H9 (cell line): ENCODE data around the gene OGFOD2. TPM values are rescaled to one million over a fixed set of nuclear protein-coding genes. Genes with fewer than 3 reads are reported as not detected.

ENCODE experiments used
- DNase-seq: peaks from one replicate; pipeline ENCODE4 v3.0.0-alpha.2; 2017
- H2AFZ ChIP-seq: one replicate; pipeline ENCODE4 v1.6.1; 2013; ENCODE audit warnings: mild to moderate bottlenecking, low read length, control low read depth, moderate library complexity
- H2AK5ac ChIP-seq: 2 replicates; pipeline ENCODE4 v1.6.1; 2013; ENCODE audit warnings: low read length, control low read depth, mixed read lengths; ENCODE audit not compliant: insufficient read length
- H2BK120ac ChIP-seq: one replicate; pipeline ENCODE4 v1.6.1; 2013; ENCODE audit warnings: low read depth, mild to moderate bottlenecking, low read length, control low read depth, inconsistent platforms; ENCODE audit not compliant: poor library complexity, severe bottlenecking
- H2BK12ac ChIP-seq: 2 replicates; pipeline ENCODE4 v1.6.1; 2013; ENCODE audit warnings: low read length, control low read depth, mixed read lengths, low read depth; ENCODE audit not compliant: insufficient read length
- H2BK15ac ChIP-seq: 2 replicates; pipeline ENCODE4 v1.6.1; 2013; ENCODE audit warnings: low read depth, low read length, control low read depth
- H2BK20ac ChIP-seq: one replicate; pipeline ENCODE4 v1.6.1; 2013; ENCODE audit warnings: low read depth, mild to moderate bottlenecking, low read length, control low read depth, inconsistent platforms; ENCODE audit not compliant: poor library complexity, severe bottlenecking
- H2BK5ac ChIP-seq: 2 replicates; pipeline ENCODE4 v1.6.1; 2013; ENCODE audit warnings: low read length, control low read depth, mixed read lengths; ENCODE audit not compliant: insufficient read length
- H3K14ac ChIP-seq: 2 replicates; pipeline ENCODE4 v1.6.1; 2013; ENCODE audit warnings: low read length, control low read depth; ENCODE audit not compliant: insufficient read depth
- H3K18ac ChIP-seq: 2 replicates; pipeline ENCODE4 v1.6.1; 2013; ENCODE audit warnings: low read depth, mild to moderate bottlenecking, mixed read lengths, low read length, control low read depth; ENCODE audit not compliant: insufficient read length
- H3K23ac ChIP-seq: 2 replicates; pipeline ENCODE4 v1.6.1; 2013; ENCODE audit warnings: low read length, control low read depth, mixed read lengths, low read depth; ENCODE audit not compliant: insufficient read length
- H3K23me2 ChIP-seq: 2 replicates; pipeline ENCODE4 v1.6.1; 2013; ENCODE audit warnings: low read depth, mild to moderate bottlenecking, mixed read lengths, low read length, control low read depth; ENCODE audit not compliant: insufficient read length, poor library complexity, severe bottlenecking
- H3K27ac ChIP-seq: 2 replicates; pipeline ENCODE4 v1.5.1; 2013; ENCODE audit warnings: low read length, control low read depth, mixed read lengths, low read depth; ENCODE audit not compliant: insufficient read length
- H3K27me3 ChIP-seq: 2 replicates; pipeline ENCODE4 v1.6.1; 2013; ENCODE audit warnings: low read length, control low read depth, inconsistent platforms; ENCODE audit not compliant: insufficient read depth
- H3K4ac ChIP-seq: 2 replicates; pipeline ENCODE4 v1.6.1; 2013; ENCODE audit warnings: low read depth, mild to moderate bottlenecking, control low read depth, inconsistent platforms, low read length, moderate library complexity
- H3K4me1 ChIP-seq: 2 replicates; pipeline ENCODE4 v1.6.1; 2013; ENCODE audit warnings: low read length, control low read depth, inconsistent platforms; ENCODE audit not compliant: insufficient read depth
- H3K4me2 ChIP-seq: 2 replicates; pipeline ENCODE4 v1.6.1; 2013; ENCODE audit warnings: low read length, control low read depth, mixed read lengths; ENCODE audit not compliant: insufficient read length, insufficient read depth
- H3K56ac ChIP-seq: 2 replicates; pipeline ENCODE4 v1.6.1; 2013; ENCODE audit warnings: low read depth, mild to moderate bottlenecking, mixed read lengths, low read length, control low read depth; ENCODE audit not compliant: insufficient read length
- H3K79me1 ChIP-seq: 2 replicates; pipeline ENCODE4 v1.6.1; 2013; ENCODE audit warnings: low read depth, mild to moderate bottlenecking, moderate library complexity, low read length, control low read depth, inconsistent platforms; ENCODE audit not compliant: insufficient read depth, poor library complexity, severe bottlenecking
- H3K79me2 ChIP-seq: 2 replicates; pipeline ENCODE4 v1.6.1; 2013; ENCODE audit warnings: low read length, control low read depth, inconsistent platforms; ENCODE audit not compliant: insufficient read depth
- H3K9ac ChIP-seq: 2 replicates; pipeline ENCODE4 v1.6.1; 2013; ENCODE audit warnings: low read length, control low read depth, mixed read lengths; ENCODE audit not compliant: insufficient read length; ENCODE audit errors: extremely low read depth
- H3K9me3 ChIP-seq: one replicate; pipeline ENCODE4 v1.6.1; 2013; ENCODE audit warnings: low read depth, low read length, inconsistent platforms; ENCODE audit not compliant: control insufficient read depth
- H3T11ph ChIP-seq: one replicate; pipeline ENCODE4 v1.6.1; 2013; ENCODE audit warnings: mild to moderate bottlenecking, low read length, control low read depth, inconsistent platforms
- H4K20me1 ChIP-seq: one replicate; pipeline ENCODE4 v1.6.1; 2013; ENCODE audit not compliant: control insufficient read depth, insufficient read length, insufficient read depth
- H4K5ac ChIP-seq: 2 replicates; pipeline ENCODE4 v1.6.1; 2013; ENCODE audit warnings: low read depth, mild to moderate bottlenecking, mixed read lengths, low read length, control low read depth; ENCODE audit not compliant: insufficient read length
- H4K8ac ChIP-seq: replicated peaks from 2 replicates; pipeline ENCODE4 v1.6.1; 2013; ENCODE audit warnings: low read length, control low read depth, mixed read lengths, low read depth; ENCODE audit not compliant: insufficient read length
- H4K91ac ChIP-seq: 2 replicates; pipeline ENCODE4 v1.6.1; 2013; ENCODE audit warnings: low read depth, mild to moderate bottlenecking, moderate library complexity, mixed read lengths, low read length, control low read depth; ENCODE audit not compliant: insufficient read length
- H3K27ac Mint-ChIP-seq, 3 experiments: 2 replicates in 2 of 3; 3 replicates in 1 of 3; pipeline ENCODE4 v1.8.0; 2020 to 2021; ENCODE audit warnings: mixed read lengths in 3 of 3, mild to moderate bottlenecking in 1 of 3, moderate library complexity in 1 of 3
- H3K27me3 Mint-ChIP-seq: 2 replicates; pipeline ENCODE4 v1.8.0; 2021; ENCODE audit warnings: low read depth, mild to moderate bottlenecking, moderate library complexity, mixed read lengths
- H3K36me3 Mint-ChIP-seq, 3 experiments: 2 replicates in 2 of 3; 3 replicates in 1 of 3; pipeline ENCODE4 v1.8.0; 2020 to 2021; ENCODE audit warnings: low read depth in 3 of 3, mixed read lengths in 3 of 3; ENCODE audit not compliant: insufficient read depth in 1 of 3
- H3K4me1 Mint-ChIP-seq, 2 experiments: 2 replicates each; pipeline ENCODE4 v1.8.0; 2020; ENCODE audit warnings: mixed read lengths in 2 of 2
- H3K4me3 Mint-ChIP-seq, 2 experiments: 2 replicates in 1 of 2; 3 replicates in 1 of 2; pipeline ENCODE4 v1.8.0; 2020 to 2021; ENCODE audit warnings: mild to moderate bottlenecking in 2 of 2, mixed read lengths in 2 of 2, moderate library complexity in 1 of 2
- H3K9me3 Mint-ChIP-seq, 2 experiments: 2 replicates in 1 of 2; 3 replicates in 1 of 2; pipeline ENCODE4 v1.8.0; 2020; ENCODE audit warnings: mild to moderate bottlenecking in 2 of 2, mixed read lengths in 2 of 2, moderate library complexity in 1 of 2
- CTCF ChIP-seq: fragments of 200-600 bp; sonication (generic); conservative IDR thresholded peaks from 3 replicates; pipeline ENCODE4 v1.8.0; 2021; ENCODE audit warnings: antibody characterized with exemption, mild to moderate bottlenecking
- WGBS: extraction: QIAGEN DNeasy Blood & Tissue Kit; methylation state at CpG from one replicate; pipeline ENCODE4 v1.1.7; 2013; ENCODE audit warnings: missing lambda C conversion rate, low lambda C conversion rate, mixed read lengths; ENCODE audit not compliant: insufficient read length; ENCODE audit errors: extremely low coverage; 5-methylcytosine and 5-hydroxymethylcytosine counted together
- total RNA-seq: library from RNA; stranded (reverse); gene quantifications from 2 replicates; pipeline ENCODE4 v1.2.1, GENCODE V29; 2021

Gene OGFOD2
- total RNA-seq, 1 experiment from 2014 or later = 14.7 TPM

DNA sequence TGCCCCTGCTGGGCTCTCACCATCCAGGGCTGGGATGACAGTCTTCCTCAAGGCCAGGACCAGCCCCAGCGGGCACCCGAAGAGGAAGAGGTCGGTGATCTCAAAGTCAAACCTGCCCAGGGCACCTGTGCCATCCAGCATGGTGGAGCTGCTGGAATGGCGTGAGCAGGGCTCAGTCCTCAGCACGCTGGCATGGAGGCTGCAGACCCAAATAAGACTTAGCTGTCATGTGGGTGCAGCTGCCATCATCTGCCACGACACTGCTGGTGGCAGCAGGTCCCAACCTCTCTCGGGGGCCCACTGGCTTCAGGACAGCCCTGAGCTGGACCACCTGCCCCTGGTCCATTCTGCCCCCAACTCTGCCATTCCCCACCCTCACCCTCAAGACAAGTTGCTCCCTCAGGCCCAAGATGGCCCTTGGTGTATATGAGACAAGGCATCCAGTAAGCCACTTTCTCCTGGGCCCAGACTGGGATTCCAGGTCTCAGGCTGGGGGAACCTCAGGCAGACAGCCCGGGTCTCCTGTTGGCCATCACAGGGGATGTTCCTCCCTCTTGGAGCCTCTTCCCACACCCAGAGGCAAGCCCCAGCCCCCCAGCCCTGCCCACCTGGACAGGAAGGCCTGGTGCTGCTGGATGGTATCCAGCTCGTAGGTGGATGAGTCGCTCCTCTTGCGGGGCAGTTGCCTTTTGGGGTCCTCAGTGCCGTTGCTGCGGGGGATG, 19.9 kb downstream of the OGFOD2 start:
- H3K27me3 Mint-ChIP-seq = no peaks in the 10 kb centered on the region; the same call in none of the 2 replicates
- H3K36me3 Mint-ChIP-seq = no peaks in the 10 kb centered on the region
- no peaks in the 10 kb centered on the region for H3K9me3 Mint-ChIP-seq
- H4K91ac ChIP-seq = no peak overlapping the region
- no peak for TF ChIP-seq CTCF
- H2BK120ac ChIP-seq = no peak overlapping the region
- no peak overlapping the region for H4K5ac ChIP-seq
- H3K4ac ChIP-seq = no peak overlapping the region
- H3K14ac ChIP-seq = no peak overlapping the region
- no peak overlapping the region for H3K4me3 Mint-ChIP-seq
- no peak overlapping the region for H2AFZ ChIP-seq
- H3K4me2 ChIP-seq = no peak overlapping the region
- H3K79me1 ChIP-seq = no peaks in the 10 kb centered on the region
- H3T11ph ChIP-seq = no peak overlapping the region
- H3K9ac ChIP-seq = no peak overlapping the region
- no peak overlapping the region for H2BK5ac ChIP-seq
- H2BK15ac ChIP-seq = no peak overlapping the region
- H3K79me2 ChIP-seq = no peaks in the 10 kb centered on the region
- DNase-seq = no peak
- no peak overlapping the region for H2BK20ac ChIP-seq
- H3K4me1 Mint-ChIP-seq = 0 out of 4 replicates have a peak, but pooled peaks cover 0 to 5% of the 10 kb centered on the region in 2 experiments
- H3K56ac ChIP-seq = no peak overlapping the region
- no peak overlapping the region for H3K27ac Mint-ChIP-seq
- WGBS = no CpG with 5 or more reads among the region's 13 CpGs
- H3K23me2 ChIP-seq = no peaks in the 10 kb centered on the region
- H4K8ac ChIP-seq = no peak overlapping the region
- H2BK12ac ChIP-seq = no peak overlapping the region
- no peaks in the 10 kb centered on the region for H3K9me3 ChIP-seq
- H3K18ac ChIP-seq = no peak overlapping the region
- no peaks in the 10 kb centered on the region for H4K20me1 ChIP-seq
- H3K27ac ChIP-seq = no peak overlapping the region
- H3K23ac ChIP-seq = no peak overlapping the region
- no peaks in the 10 kb centered on the region for H3K27me3 ChIP-seq
- no peak overlapping the region for H2AK5ac ChIP-seq
- H3K4me1 ChIP-seq = no peaks in the 10 kb centered on the region
